Tibial artery (tissue), 4 donors: ENCODE data around the gene RPRD1B.
A peak's percentile ranks its signal among the peaks of the same experiment; 100 is the strongest.

Experiments used
- DNase-seq, 2 donors: peaks; one replicate each; pipeline ENCODE4 v3.0.0-alpha.2; 2019
- H3K27ac ChIP-seq, 2 donors: fragments of 200-600 bp; sonication (generic) in 1 of 2; 1 replicate in 1 of 2; 2 replicates in 1 of 2; pipeline ENCODE4 v1.5.1; 2018 to 2019; ENCODE audit warnings: mild to moderate bottlenecking in 1 of 2
- H3K27me3 ChIP-seq, 2 donors: fragments of 200-600 bp; sonication (generic) in 1 of 2; one replicate each; pipeline versions ENCODE4 v1.5.1 to v1.6.0; 2016 to 2019
- H3K36me3 ChIP-seq, 3 donors: fragments of 200-600 bp; sonication (generic) in 2 of 3; one replicate each; pipeline ENCODE4 v1.5.1; 2016 to 2019; ENCODE audit warnings: mild to moderate bottlenecking in 2 of 3
- H3K4me1 ChIP-seq, 4 donors: fragments of 200-600 bp; sonication (generic) in 2 of 4; 1 replicate in 3 of 4; 2 replicates in 1 of 4; pipeline ENCODE4 v1.5.1; 2016 to 2019
- H3K4me3 ChIP-seq, 2 donors: fragments of 200-600 bp; sonication (generic) in 1 of 2; 1 replicate in 1 of 2; 2 replicates in 1 of 2; pipeline ENCODE4 v1.5.1; 2018 to 2019; ENCODE audit warnings: mild to moderate bottlenecking in 2 of 2
- H3K9me3 ChIP-seq, 3 donors: fragments of 200-600 bp; sonication (generic) in 1 of 3; one replicate each; pipeline ENCODE4 v1.5.1; 2016 to 2019
- CTCF ChIP-seq, 2 experiments: fragments of 200-600 bp in 1 of 2; fragments of 450-650 bp in 1 of 2; IDR thresholded peaks; one replicate each; pipeline ENCODE4 v1.5.1; 2017 to 2019; ENCODE audit warnings: antibody characterized with exemption in 2 of 2, mild to moderate bottlenecking in 1 of 2, moderate library complexity in 1 of 2
- intact Hi-C: fragments of 100-400 bp; cut with DNase I; formaldehyde crosslinking; loops from one replicate; pipeline ENCODE4 v1.15.0; 2023; ENCODE audit warnings: low total_unique reads

The RPRD1B gene

GRCh38 chr20:38135651-38136420 lies 102.3 kb downstream of the RPRD1B start:
- H3K4me3 ChIP-seq, result no peak overlapping the region
- peak overlapping the region; percentile 64 to 72 for H3K27ac ChIP-seq
- peaks cover 82 to 97% (median 83%) of the 10 kb centered on the region in 3 donors for H3K36me3 ChIP-seq
- intact Hi-C loops, result no loop called here
- H3K4me1 ChIP-seq, result peaks cover 0 to 33% (median 22%) of the 10 kb centered on the region in 4 donors
- TF ChIP-seq CTCF (IDR thresholded peaks at IDR 0.05), result no peak
- H3K27me3 ChIP-seq, result no peaks in the 10 kb centered on the region
- DNase-seq, result peak in 1 of 2 donors; percentile 63
- H3K9me3 ChIP-seq, result no peaks in the 10 kb centered on the region

GRCh38 chr20:38136421-38137245 lies 103.1 kb downstream of the RPRD1B start:
- peak in 1 of 2 donors; percentile 63 for DNase-seq
- peaks cover 0 to 33% (median 22%) of the 10 kb centered on the region in 4 donors for H3K4me1 ChIP-seq

GRCh38 chr20:38137441-38138037 lies 104.0 kb downstream of the RPRD1B start:
- H3K36me3 ChIP-seq, result peaks cover 82 to 98% (median 83%) of the 10 kb centered on the region in 3 donors
- no peak for DNase-seq

More at GRCh38 chr20:38136421-38137245, 103.1 kb downstream of the RPRD1B start:
- TF ChIP-seq CTCF (IDR thresholded peaks at IDR 0.05), result no peak
- Histone ChIP-seq H3K36me3 (peaks cover 82 to 98% (median 83%) of the 10 kb centered on the region in 3 donors), H3K9me3 (no peaks in the 10 kb centered on the region), H3K4me3 (no peak overlapping the region), H3K27me3 (no peaks in the 10 kb centered on the region), H3K27ac (peak overlapping the region; percentile 64 to 72)
- intact Hi-C loops, result no loop called here

GRCh38 chr20:38138086-38138778 lies 104.7 kb downstream of the RPRD1B start:
- peaks cover 0 to 35% (median 22%) of the 10 kb centered on the region in 4 donors for H3K4me1 ChIP-seq
- intact Hi-C loops, result no loop called here
- no peaks in the 10 kb centered on the region for H3K9me3 ChIP-seq
- peaks cover 77 to 96% (median 79%) of the 10 kb centered on the region in 3 donors for H3K36me3 ChIP-seq
- no peak for TF ChIP-seq CTCF (IDR thresholded peaks at IDR 0.05)
- H3K27ac ChIP-seq, result peak overlapping the region; percentile 8 to 22
- peak; percentile 8 to 61 for DNase-seq
- H3K4me3 ChIP-seq, result no peak overlapping the region
- H3K27me3 ChIP-seq, result no peaks in the 10 kb centered on the region

More at GRCh38 chr20:38137441-38138037, 104.0 kb downstream of the RPRD1B start:
- intact Hi-C loops, result no loop called here
- peaks cover 0 to 33% (median 22%) of the 10 kb centered on the region in 4 donors for H3K4me1 ChIP-seq
- H3K27me3 ChIP-seq, result no peaks in the 10 kb centered on the region
- no peaks in the 10 kb centered on the region for H3K9me3 ChIP-seq
- H3K27ac ChIP-seq, result peak overlapping the region; percentile 8 to 22
- no peak for TF ChIP-seq CTCF (IDR thresholded peaks at IDR 0.05)
- no peak overlapping the region for H3K4me3 ChIP-seq
